ENCODE data around the gene MRTFA.

The MRTFA gene

GRCh38 chr22:40416636-40417035 is 219.9 kb downstream of the MRTFA start:
- H3K36me3 ChIP-seq (replicated peaks) = peaks cover 68% of the 10 kb centered on the region
- TF ChIP-seq CTCF (IDR thresholded peaks at IDR 0.05; ENCODE audit: low read depth, low read length, missing control alignments) = no peak
- no peaks in the 10 kb centered on the region for H3K27me3 ChIP-seq (replicated peaks)
- no peak overlapping the region for H3K4me3 ChIP-seq (ENCODE audit: low read depth, low read length)
- no peak for DNase-seq
- H3K27ac ChIP-seq = no peak overlapping the region
- in situ Hi-C loops (cut with HindIII; ENCODE audit: low pct_ligation_motif_present, low sequenced_read_pairs) = no loop called here

- TF ChIP-seq CTCF (IDR thresholded peaks at IDR 0.05; ENCODE audit: low read depth, low read length, missing control alignments) = no peak
- DNase-seq = no peak
- Histone ChIP-seq H3K36me3 (replicated peaks) (peaks cover 72% of the 10 kb centered on the region), H3K27me3 (replicated peaks) (no peaks in the 10 kb centered on the region), H3K27ac (no peak overlapping the region), H3K4me3 (ENCODE audit: low read depth, low read length) (no peak overlapping the region)
- in situ Hi-C loops (cut with HindIII; ENCODE audit: low pct_ligation_motif_present, low sequenced_read_pairs) = no loop called here
These were observed 220.3 kb downstream of the MRTFA start for GRCh38 chr22:40416267-40416570.

GRCh38 chr22:40415531-40416266 is 220.8 kb downstream of the MRTFA start:
- H3K4me3 ChIP-seq (ENCODE audit: low read depth, low read length) = no peak overlapping the region
- no peak for TF ChIP-seq CTCF (IDR thresholded peaks at IDR 0.05; ENCODE audit: low read depth, low read length, missing control alignments)
- DNase-seq = no peak
- no peak overlapping the region for H3K27ac ChIP-seq
- H3K36me3 ChIP-seq (replicated peaks) = peaks cover 70% of the 10 kb centered on the region
- H3K27me3 ChIP-seq (replicated peaks) = no peaks in the 10 kb centered on the region
- in situ Hi-C loops (cut with HindIII; ENCODE audit: low pct_ligation_motif_present, low sequenced_read_pairs) = no loop called here

- DNase-seq = no peak
- H3K4me3 ChIP-seq (ENCODE audit: low read depth, low read length) = no peak overlapping the region
- H3K27me3 ChIP-seq (replicated peaks) = no peaks in the 10 kb centered on the region
- no peak overlapping the region for H3K27ac ChIP-seq
- in situ Hi-C loops (cut with HindIII; ENCODE audit: low pct_ligation_motif_present, low sequenced_read_pairs) = no loop called here
- no peak for TF ChIP-seq CTCF (IDR thresholded peaks at IDR 0.05; ENCODE audit: low read depth, low read length, missing control alignments)
- H3K36me3 ChIP-seq (replicated peaks) = peaks cover 70% of the 10 kb centered on the region
These were observed 221.5 kb downstream of the MRTFA start for GRCh38 chr22:40414838-40415505.

GRCh38 chr22:40414311-40414710 is 222.2 kb downstream of the MRTFA start:
- no peak for TF ChIP-seq CTCF (IDR thresholded peaks at IDR 0.05; ENCODE audit: low read depth, low read length, missing control alignments)
- Histone ChIP-seq H3K36me3 (replicated peaks) (peaks cover 70% of the 10 kb centered on the region), H3K27ac (no peak overlapping the region), H3K27me3 (replicated peaks) (no peaks in the 10 kb centered on the region), H3K4me3 (ENCODE audit: low read depth, low read length) (no peak overlapping the region)
- in situ Hi-C loops (cut with HindIII; ENCODE audit: low pct_ligation_motif_present, low sequenced_read_pairs) = no loop called here
- DNase-seq = no peak

Measured in brain microvascular endothelial cell (primary cell).